SK-N-SH treated with all-trans-retinoic acid at 6 μM for 48 hours (cell line): Measurements from ENCODE around the gene UCK1.

Experiments
- ATAC-seq: fragments of 200-7000 bp; cut with Tn5 transposase; 3 replicates; pipeline ENCODE4 v1.9.1; 2020; ENCODE audit warnings: mild to moderate bottlenecking, moderate library complexity
- ARNTL ChIP-seq: fragments of 450-650 bp; formaldehyde crosslinking; IDR thresholded peaks from 2 replicates; pipeline ENCODE4 v1.5.0; 2020; ENCODE audit warnings: low read depth, mild to moderate bottlenecking, moderate library complexity, borderline replicate concordance
- CSDC2 ChIP-seq: fragments of 250-450 bp; sonication (Bioruptor Pico); IDR thresholded peaks from 2 replicates; pipeline ENCODE4 v1.5.0; 2020; ENCODE audit warnings: mild to moderate bottlenecking, moderate library complexity
- CSRNP3 ChIP-seq: fragments of 250-450 bp; sonication (Bioruptor Pico); IDR thresholded peaks from 2 replicates; pipeline ENCODE4 v1.5.1; 2021; ENCODE audit warnings: mild to moderate bottlenecking, moderate library complexity
- ESRRG ChIP-seq: fragments of 250-450 bp; sonication (Bioruptor Pico); IDR thresholded peaks from 2 replicates; pipeline ENCODE4 v1.6.1; 2021; ENCODE audit warnings: mild to moderate bottlenecking
- ISL1 ChIP-seq: fragments of 250-450 bp; sonication (Bioruptor Pico); IDR thresholded peaks from 2 replicates; pipeline ENCODE4 v2.1.2; 2022; ENCODE audit warnings: mild to moderate bottlenecking, moderate library complexity
- OSR1 ChIP-seq: fragments of 250-450 bp; sonication (Bioruptor Pico); IDR thresholded peaks from 2 replicates; pipeline ENCODE4 v1.8.0; 2022; ENCODE audit warnings: moderate library complexity, mild to moderate bottlenecking, inconsistent platforms
- PATZ1 ChIP-seq: fragments of 250-450 bp; sonication (Bioruptor Pico); IDR thresholded peaks from 2 replicates; pipeline ENCODE4 v1.8.0; 2020; ENCODE audit warnings: mild to moderate bottlenecking, moderate library complexity, borderline replicate concordance
- POU6F1 ChIP-seq: fragments of 250-450 bp; sonication (Bioruptor Pico); IDR thresholded peaks from 2 replicates; pipeline ENCODE4 v1.8.0; 2021; ENCODE audit warnings: low read depth, mild to moderate bottlenecking, moderate library complexity, borderline replicate concordance
- RARB ChIP-seq: fragments of 250-450 bp; sonication (Bioruptor Pico); IDR thresholded peaks from 2 replicates; pipeline ENCODE4 v1.8.0; 2021; ENCODE audit warnings: mild to moderate bottlenecking, moderate library complexity
- SNAI2 ChIP-seq: fragments of 250-450 bp; sonication (Bioruptor Pico); IDR thresholded peaks from 2 replicates; pipeline ENCODE4 v1.5.0; 2020; ENCODE audit warnings: mild to moderate bottlenecking, moderate library complexity
- TCF4 ChIP-seq: fragments of 250-450 bp; sonication (Bioruptor Pico); IDR thresholded peaks from 2 replicates; pipeline ENCODE4 v1.8.0; 2021; ENCODE audit warnings: mild to moderate bottlenecking, moderate library complexity, borderline replicate concordance
- TOX ChIP-seq: fragments of 250-450 bp; sonication (Bioruptor Pico); IDR thresholded peaks from 2 replicates; pipeline ENCODE4 v1.8.0; 2021; ENCODE audit warnings: mild to moderate bottlenecking, moderate library complexity, borderline replicate concordance
- TSHZ2 ChIP-seq: fragments of 250-450 bp; sonication (Bioruptor Pico); IDR thresholded peaks from 2 replicates; pipeline ENCODE4 v1.5.0; 2020; ENCODE audit warnings: mild to moderate bottlenecking, moderate library complexity
- ZC3H10 ChIP-seq: fragments of 250-450 bp; sonication (Bioruptor Pico); IDR thresholded peaks from 2 replicates; pipeline ENCODE4 v1.5.1; 2021; ENCODE audit warnings: mild to moderate bottlenecking, moderate library complexity
- ZFP3 ChIP-seq: fragments of 250-450 bp; sonication (Bioruptor Pico); IDR thresholded peaks from 2 replicates; pipeline ENCODE4 v1.5.0; 2020; ENCODE audit warnings: mild to moderate bottlenecking, moderate library complexity
- ZFP30 ChIP-seq: fragments of 450-650 bp; formaldehyde crosslinking; IDR thresholded peaks from 2 replicates; pipeline ENCODE4 v1.5.0; 2022; ENCODE audit warnings: mild to moderate bottlenecking, moderate library complexity
- ZNF565 ChIP-seq: fragments of 450-650 bp; formaldehyde crosslinking; conservative IDR thresholded peaks from 2 replicates; pipeline ENCODE4 v1.5.0; 2020; ENCODE audit warnings: low read depth, mild to moderate bottlenecking, moderate library complexity
- ZNF70 ChIP-seq: fragments of 450-650 bp; formaldehyde crosslinking; IDR thresholded peaks from 2 replicates; pipeline ENCODE4 v1.5.0; 2020; ENCODE audit warnings: mild to moderate bottlenecking, moderate library complexity
- ZNF8 ChIP-seq: fragments of 450-650 bp; formaldehyde crosslinking; IDR thresholded peaks from 2 replicates; pipeline ENCODE4 v1.5.0; 2020; ENCODE audit warnings: mild to moderate bottlenecking, moderate library complexity

Gene UCK1

GRCh38 chr9:131485728-131486422 lies 45.2 kb downstream of the UCK1 start:
- TF ChIP-seq ZNF565 (CRISPR knock-in tag) (no peak), ZFP30 (CRISPR knock-in tag) (no peak), ZC3H10 (no peak), ARNTL (CRISPR knock-in tag) (no peak), ZNF8 (CRISPR knock-in tag) (no peak), PATZ1 (no peak), CSRNP3 (CRISPR knock-in tag) (no peak), ESRRG (CRISPR knock-in tag) (no peak), ZFP3 (no peak), TSHZ2 (no peak), ZNF70 (CRISPR knock-in tag) (no peak), ISL1 (CRISPR knock-in tag) (no peak)
- no peak for ATAC-seq

- TF ChIP-seq ZFP30 (CRISPR knock-in tag) = no peak
- TF ChIP-seq SNAI2 = no peak
- no peak for TF ChIP-seq OSR1
- TF ChIP-seq RARB (CRISPR knock-in tag) = no peak
- no peak for TF ChIP-seq TSHZ2
- TF ChIP-seq ARNTL (CRISPR knock-in tag) = no peak
- TF ChIP-seq, all 23 proteins: peak for 0
- ATAC-seq = no peak
These were observed 45.9 kb downstream of the UCK1 start for GRCh38 chr9:131485206-131485605.

- no peak for TF ChIP-seq ZFP3
- ATAC-seq = no peak
These were observed 46.4 kb downstream of the UCK1 start for GRCh38 chr9:131484560-131485185.

- ATAC-seq = no peak
- TF ChIP-seq TOX (CRISPR knock-in tag) (no peak), RARB (CRISPR knock-in tag) (no peak), PATZ1 (no peak), ISL1 (CRISPR knock-in tag) (no peak), OSR1 (no peak), POU6F1 (CRISPR knock-in tag) (no peak), TCF4 (CRISPR knock-in tag) (no peak), CSDC2 (CRISPR knock-in tag) (no peak), ZFP3 (no peak), CSRNP3 (CRISPR knock-in tag) (no peak)
These were observed 47.0 kb downstream of the UCK1 start for GRCh38 chr9:131484051-131484445.
